ELF-1 (cell line): Measurements from ENCODE around the gene TTC7B.

Experiments used
- DNase-seq: peaks from one replicate; pipeline ENCODE4 v3.0.0-alpha.2; 2016; ENCODE audit warnings: low read depth, low spot score

The TTC7B gene

GRCh38 chr14:90741682-90741946 is 74.6 kb downstream of the TTC7B start:
- no peak for DNase-seq

- no peak for DNase-seq
Observed at GRCh38 chr14:90740946-90741681, 75.1 kb downstream of the TTC7B start.

- no peak for DNase-seq
Observed at GRCh38 chr14:90740081-90740480, 76.1 kb downstream of the TTC7B start.

GRCh38 chr14:90739318-90740068 is 76.7 kb downstream of the TTC7B start:
- DNase-seq, result no peak

GRCh38 chr14:90733139-90733808 is 83.0 kb downstream of the TTC7B start:
- no peak for DNase-seq

GRCh38 chr14:90732718-90733117 is 83.5 kb downstream of the TTC7B start:
- DNase-seq, result no peak

- DNase-seq, result no peak
Observed at GRCh38 chr14:90732139-90732538, 84.1 kb downstream of the TTC7B start.

- no peak for DNase-seq
Observed at GRCh38 chr14:90731487-90731886, 84.7 kb downstream of the TTC7B start.

- no peak for DNase-seq
Observed at GRCh38 chr14:90730206-90730766, 85.9 kb downstream of the TTC7B start.

- no peak for DNase-seq
Observed at GRCh38 chr14:90728951-90729350, 87.3 kb downstream of the TTC7B start.

- no peak for DNase-seq
Observed at GRCh38 chr14:90727082-90727481, 89.1 kb downstream of the TTC7B start.

- DNase-seq, result peak; percentile 49
Observed at GRCh38 chr14:90726656-90727055, 89.6 kb downstream of the TTC7B start.

GRCh38 chr14:90724866-90725265 is 91.4 kb downstream of the TTC7B start:
- DNase-seq, result no peak

GRCh38 chr14:90722590-90722989 is 93.6 kb downstream of the TTC7B start:
- DNase-seq, result no peak

GRCh38 chr14:90721619-90722305 is 94.5 kb downstream of the TTC7B start:
- DNase-seq, result no peak

- no peak for DNase-seq
Observed at GRCh38 chr14:90720832-90721231, 95.4 kb downstream of the TTC7B start.

GRCh38 chr14:90720336-90720735 is 95.9 kb downstream of the TTC7B start:
- no peak for DNase-seq

- DNase-seq, result no peak
Observed at GRCh38 chr14:90717916-90718315, 98.3 kb downstream of the TTC7B start.

GRCh38 chr14:90715993-90716392 is 100.2 kb downstream of the TTC7B start:
- peak; percentile 60 for DNase-seq

- no peak for DNase-seq
Observed at GRCh38 chr14:90715495-90715894, 100.7 kb downstream of the TTC7B start.

- no peak for DNase-seq
Observed at GRCh38 chr14:90714811-90715210, 101.4 kb downstream of the TTC7B start.
